Epithelial cell of proximal tubule (primary cell): ENCODE measurements around the gene CHCHD4. TPM values are rescaled to one million over a fixed set of nuclear protein-coding genes. Genes with fewer than 3 reads are reported as not detected.

Experiments used
- DNase-seq: peaks from one replicate; pipeline ENCODE4 v3.0.0-alpha.2; 2011; ENCODE audit warnings: low read depth
- H3K4me3 ChIP-seq: 2 replicates; pipeline ENCODE4 v1.5.1; 2011; ENCODE audit warnings: low read depth, mild to moderate bottlenecking, low read length
- total RNA-seq: library from RNA; depleted of rRNA; stranded (reverse); fragments of >200 nt; gene quantifications from 2 replicates; pipeline ENCODE4 v1.2.3, GENCODE V29; 2015
- TF ChIP-seq, protein P1 (sequence below): conservative IDR thresholded peaks from 2 replicates; pipeline ENCODE4 v1.5.1; 2012; ENCODE audit warnings: low read depth, mild to moderate bottlenecking, low read length

Gene CHCHD4
- total RNA-seq, 1 donor from 2014 or later: 16.5 TPM

- no peak overlapping the region for H3K4me3 ChIP-seq
- DNase-seq: no peak
- TF ChIP-seq, protein P1, sequence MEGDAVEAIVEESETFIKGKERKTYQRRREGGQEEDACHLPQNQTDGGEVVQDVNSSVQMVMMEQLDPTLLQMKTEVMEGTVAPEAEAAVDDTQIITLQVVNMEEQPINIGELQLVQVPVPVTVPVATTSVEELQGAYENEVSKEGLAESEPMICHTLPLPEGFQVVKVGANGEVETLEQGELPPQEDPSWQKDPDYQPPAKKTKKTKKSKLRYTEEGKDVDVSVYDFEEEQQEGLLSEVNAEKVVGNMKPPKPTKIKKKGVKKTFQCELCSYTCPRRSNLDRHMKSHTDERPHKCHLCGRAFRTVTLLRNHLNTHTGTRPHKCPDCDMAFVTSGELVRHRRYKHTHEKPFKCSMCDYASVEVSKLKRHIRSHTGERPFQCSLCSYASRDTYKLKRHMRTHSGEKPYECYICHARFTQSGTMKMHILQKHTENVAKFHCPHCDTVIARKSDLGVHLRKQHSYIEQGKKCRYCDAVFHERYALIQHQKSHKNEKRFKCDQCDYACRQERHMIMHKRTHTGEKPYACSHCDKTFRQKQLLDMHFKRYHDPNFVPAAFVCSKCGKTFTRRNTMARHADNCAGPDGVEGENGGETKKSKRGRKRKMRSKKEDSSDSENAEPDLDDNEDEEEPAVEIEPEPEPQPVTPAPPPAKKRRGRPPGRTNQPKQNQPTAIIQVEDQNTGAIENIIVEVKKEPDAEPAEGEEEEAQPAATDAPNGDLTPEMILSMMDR: no peak
Measured at GRCh38 chr3:14154276-14154675, 29.6 kb upstream of the CHCHD4 start.

GRCh38 chr3:14153663-14154062 is 29.0 kb upstream of the CHCHD4 start:
- TF ChIP-seq, protein P1: no peak
- no peak for DNase-seq
- no peak overlapping the region for H3K4me3 ChIP-seq

- no peak for DNase-seq
- no peak overlapping the region for H3K4me3 ChIP-seq
- TF ChIP-seq, protein P1: no peak
Measured at GRCh38 chr3:14152963-14153355, 28.3 kb upstream of the CHCHD4 start.

DNA sequence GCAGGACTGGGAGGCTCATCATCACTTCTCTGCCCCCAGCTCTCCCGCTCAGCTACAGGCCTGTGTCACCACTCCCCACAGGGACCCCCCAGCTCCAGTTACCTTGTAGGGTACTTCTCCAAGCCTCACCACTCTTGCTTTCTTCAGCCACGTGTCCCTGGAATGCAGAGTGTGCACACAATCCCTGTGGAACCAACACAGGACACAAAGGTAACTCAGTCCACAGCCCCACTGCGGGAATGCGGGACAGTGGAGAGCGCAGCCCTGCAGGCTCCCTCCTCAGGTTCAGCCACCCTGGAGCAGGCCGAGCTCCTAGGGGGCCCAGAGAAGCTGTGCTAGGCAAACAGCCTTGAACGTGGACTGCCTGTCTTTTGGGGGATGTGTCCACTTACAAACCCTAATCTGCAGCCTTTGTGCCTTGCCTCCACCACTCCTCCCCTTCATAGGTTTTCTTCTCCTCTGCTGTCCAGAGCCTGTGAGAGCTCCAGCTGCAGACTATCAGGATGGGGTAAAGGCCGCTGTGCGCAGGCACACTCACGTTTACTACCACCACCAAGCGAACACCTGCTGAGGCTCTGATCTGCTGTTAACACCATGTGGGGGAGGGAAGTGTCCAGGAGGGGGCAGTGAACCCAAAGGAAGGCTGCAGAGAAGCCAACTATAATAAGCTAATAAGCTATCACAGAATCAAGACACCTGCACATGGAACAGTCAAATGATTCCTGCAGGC is 27.7 kb upstream of the CHCHD4 start:
- DNase-seq: no peak
- TF ChIP-seq, protein P1: peak; percentile 35
- no peak overlapping the region for H3K4me3 ChIP-seq

GRCh38 chr3:14151471-14152083 is 26.9 kb upstream of the CHCHD4 start:
- no peak for DNase-seq
- no peak overlapping the region for H3K4me3 ChIP-seq
- TF ChIP-seq, protein P1: no peak

GRCh38 chr3:14150491-14151230 is 26.0 kb upstream of the CHCHD4 start:
- TF ChIP-seq, protein P1: no peak
- H3K4me3 ChIP-seq: no peak overlapping the region
- DNase-seq: no peak
